ENCODE results near the gene SARNP.

DNA sequence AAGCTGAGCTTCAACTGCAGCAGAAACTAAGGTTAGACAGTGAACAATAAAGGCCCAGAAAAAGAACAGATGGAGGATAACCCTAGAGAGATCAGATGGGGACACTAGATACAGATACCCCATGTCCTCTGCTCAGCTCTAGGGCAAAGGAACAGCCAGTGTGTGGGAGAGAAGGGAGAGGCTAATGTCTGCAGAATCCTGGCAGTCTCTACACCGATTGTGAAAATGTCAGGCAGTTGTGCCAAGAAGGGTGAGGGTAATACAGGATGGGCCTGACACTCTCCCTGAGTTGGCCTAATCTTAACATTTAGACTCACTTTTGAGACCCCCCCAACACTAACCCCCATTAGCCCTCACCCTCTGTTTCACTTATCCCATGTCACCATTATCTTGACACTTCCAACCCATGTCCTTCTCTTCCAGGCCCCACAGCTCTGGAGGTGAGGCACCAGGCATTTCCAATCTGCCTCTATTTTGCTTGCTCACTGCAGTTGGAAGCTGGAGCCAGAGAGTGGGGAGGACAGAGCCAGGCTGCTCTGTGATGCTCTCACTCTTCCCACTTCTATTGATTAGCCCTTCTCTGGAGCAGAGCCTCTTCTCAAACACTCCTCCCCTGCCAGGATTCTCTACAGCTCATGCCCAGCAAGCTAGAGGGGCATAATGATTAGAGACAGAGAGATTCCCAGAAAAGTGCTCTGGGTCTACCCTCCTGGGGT, 104.7 kb downstream of the SARNP start:
- TF ChIP-seq EP300 (IDR thresholded peaks at IDR 0.05): no peak
- TF ChIP-seq, protein P1, sequence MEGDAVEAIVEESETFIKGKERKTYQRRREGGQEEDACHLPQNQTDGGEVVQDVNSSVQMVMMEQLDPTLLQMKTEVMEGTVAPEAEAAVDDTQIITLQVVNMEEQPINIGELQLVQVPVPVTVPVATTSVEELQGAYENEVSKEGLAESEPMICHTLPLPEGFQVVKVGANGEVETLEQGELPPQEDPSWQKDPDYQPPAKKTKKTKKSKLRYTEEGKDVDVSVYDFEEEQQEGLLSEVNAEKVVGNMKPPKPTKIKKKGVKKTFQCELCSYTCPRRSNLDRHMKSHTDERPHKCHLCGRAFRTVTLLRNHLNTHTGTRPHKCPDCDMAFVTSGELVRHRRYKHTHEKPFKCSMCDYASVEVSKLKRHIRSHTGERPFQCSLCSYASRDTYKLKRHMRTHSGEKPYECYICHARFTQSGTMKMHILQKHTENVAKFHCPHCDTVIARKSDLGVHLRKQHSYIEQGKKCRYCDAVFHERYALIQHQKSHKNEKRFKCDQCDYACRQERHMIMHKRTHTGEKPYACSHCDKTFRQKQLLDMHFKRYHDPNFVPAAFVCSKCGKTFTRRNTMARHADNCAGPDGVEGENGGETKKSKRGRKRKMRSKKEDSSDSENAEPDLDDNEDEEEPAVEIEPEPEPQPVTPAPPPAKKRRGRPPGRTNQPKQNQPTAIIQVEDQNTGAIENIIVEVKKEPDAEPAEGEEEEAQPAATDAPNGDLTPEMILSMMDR (IDR thresholded peaks at IDR 0.05): no peak
- TF ChIP-seq POLR2A (IDR thresholded peaks at IDR 0.05): no peak
- no peak for TF ChIP-seq POLR2AphosphoS5 (IDR thresholded peaks at IDR 0.05)
